Brain microvascular endothelial cell (primary cell): ENCODE results near the gene EEF1G.
A peak's percentile ranks its signal among the peaks of the same experiment; 100 is the strongest.
"Not testable (repeated sequence)": the region's sequence is repeated elsewhere in the genome, so short reads cannot be mapped to it uniquely, and the experiment has no call there.

Source experiments
- DNase-seq: peaks from one replicate; pipeline ENCODE4 v3.0.0-alpha.2; 2020
- H3K27ac ChIP-seq: fragments of 250-450 bp; sonication (Bioruptor Pico); 2 replicates; pipeline ENCODE4 v1.5.1; 2020; ENCODE audit warnings: mild to moderate bottlenecking, moderate library complexity
- H3K27me3 ChIP-seq: fragments of 250-450 bp; sonication (Bioruptor Pico); replicated peaks from 2 replicates; pipeline ENCODE4 v1.5.1; 2020; ENCODE audit warnings: mild to moderate bottlenecking
- H3K36me3 ChIP-seq: fragments of 250-450 bp; sonication (Bioruptor Pico); replicated peaks from 2 replicates; pipeline ENCODE4 v1.5.1; 2020; ENCODE audit warnings: mild to moderate bottlenecking
- H3K4me3 ChIP-seq: 2 replicates; pipeline ENCODE4 v1.5.1; 2011; ENCODE audit warnings: low read depth, mild to moderate bottlenecking, control low read depth, low read length, moderate library complexity
- in situ Hi-C: cut with HindIII; loops from 2 replicates; pipeline ENCODE4 v1.10.0; 2017; ENCODE audit warnings: low sequenced_read_pairs, low pct_ligation_motif_present
- TF ChIP-seq, protein P1 (sequence below): IDR thresholded peaks from 2 replicates; pipeline ENCODE4 v1.5.1; 2011; ENCODE audit warnings: low read depth, mild to moderate bottlenecking, moderate library complexity, low read length, control low read depth, inconsistent platforms; ENCODE audit errors: missing control alignments

The EEF1G gene

DNA sequence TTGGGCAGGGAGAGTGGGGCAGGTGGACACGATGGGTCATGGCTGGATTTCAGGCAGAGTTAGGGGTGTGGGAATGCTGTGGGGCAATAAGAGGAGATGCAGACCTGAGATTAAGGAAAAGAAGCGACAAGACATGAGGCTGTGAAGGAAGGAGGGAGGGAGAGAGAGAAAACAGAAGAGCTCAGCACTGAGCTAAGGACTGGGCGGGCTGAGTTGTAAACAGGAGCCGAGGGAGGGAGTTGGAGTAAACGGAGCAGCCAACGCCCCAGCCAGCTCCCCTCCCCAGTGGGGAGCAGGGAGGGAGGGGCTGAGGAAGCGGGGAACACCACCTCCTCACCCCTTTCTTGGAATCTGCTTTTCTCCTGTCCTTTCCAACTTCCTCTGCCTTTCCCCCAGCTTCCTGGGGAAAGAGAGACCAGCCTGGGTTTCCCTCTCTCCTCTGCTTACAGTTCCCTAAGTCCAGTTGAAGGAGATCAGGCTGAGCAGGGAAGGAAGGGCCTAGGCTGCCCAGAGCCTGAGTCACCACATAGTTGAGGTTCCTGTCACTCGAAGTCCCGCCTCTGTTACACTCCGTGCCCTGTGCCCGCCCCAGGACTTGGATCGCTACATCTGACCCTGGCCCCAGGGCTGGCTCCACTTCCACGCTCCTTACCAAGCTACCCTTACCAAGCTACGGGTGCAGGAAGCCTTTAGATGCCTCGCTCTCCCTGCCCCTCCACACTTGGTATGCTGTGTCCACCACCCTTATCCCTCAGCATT is 20.4 kb downstream of the EEF1G start:
- Histone ChIP-seq H3K36me3 (peaks cover 12% of the 10 kb centered on the region), H3K27me3 (no peaks in the 10 kb centered on the region), H3K27ac (peak overlapping the region; percentile 86), H3K4me3 (peak overlapping the region; percentile 40)
- in situ Hi-C loops = loop anchor here (25.0 kb wide), 1 partner anchor 166 kb away; no protein-coding TSS in a partner anchor
- DNase-seq = peak; percentile 94
- TF ChIP-seq, protein P1, sequence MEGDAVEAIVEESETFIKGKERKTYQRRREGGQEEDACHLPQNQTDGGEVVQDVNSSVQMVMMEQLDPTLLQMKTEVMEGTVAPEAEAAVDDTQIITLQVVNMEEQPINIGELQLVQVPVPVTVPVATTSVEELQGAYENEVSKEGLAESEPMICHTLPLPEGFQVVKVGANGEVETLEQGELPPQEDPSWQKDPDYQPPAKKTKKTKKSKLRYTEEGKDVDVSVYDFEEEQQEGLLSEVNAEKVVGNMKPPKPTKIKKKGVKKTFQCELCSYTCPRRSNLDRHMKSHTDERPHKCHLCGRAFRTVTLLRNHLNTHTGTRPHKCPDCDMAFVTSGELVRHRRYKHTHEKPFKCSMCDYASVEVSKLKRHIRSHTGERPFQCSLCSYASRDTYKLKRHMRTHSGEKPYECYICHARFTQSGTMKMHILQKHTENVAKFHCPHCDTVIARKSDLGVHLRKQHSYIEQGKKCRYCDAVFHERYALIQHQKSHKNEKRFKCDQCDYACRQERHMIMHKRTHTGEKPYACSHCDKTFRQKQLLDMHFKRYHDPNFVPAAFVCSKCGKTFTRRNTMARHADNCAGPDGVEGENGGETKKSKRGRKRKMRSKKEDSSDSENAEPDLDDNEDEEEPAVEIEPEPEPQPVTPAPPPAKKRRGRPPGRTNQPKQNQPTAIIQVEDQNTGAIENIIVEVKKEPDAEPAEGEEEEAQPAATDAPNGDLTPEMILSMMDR = no peak

DNA sequence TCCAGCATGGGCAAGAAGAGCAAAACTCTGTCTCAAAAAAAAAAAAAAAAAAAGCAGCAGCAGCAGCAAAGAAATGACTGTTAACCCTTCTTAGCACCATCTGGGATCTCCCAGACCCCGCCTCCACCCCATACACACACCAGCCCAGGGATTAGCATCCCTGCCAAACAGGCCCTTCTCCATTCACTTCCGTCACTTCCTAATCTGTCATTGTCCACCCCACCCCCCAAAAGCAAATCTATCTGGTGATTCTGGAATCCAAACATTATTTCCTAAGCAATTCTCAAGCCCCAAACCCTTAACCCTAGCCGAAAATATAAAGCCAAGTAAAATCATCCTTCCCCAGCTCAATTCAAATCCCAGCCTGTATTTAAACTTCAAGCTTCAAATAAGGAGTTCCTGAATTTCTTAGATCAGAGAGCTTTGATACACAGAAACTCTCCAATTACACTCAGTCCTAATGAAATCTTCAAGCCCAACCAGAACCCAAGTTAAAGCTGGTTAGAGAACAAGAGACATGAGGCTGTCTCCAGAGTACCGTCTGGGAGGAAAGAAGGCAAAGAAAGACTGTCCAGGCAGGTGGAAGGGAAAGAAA is 21.1 kb downstream of the EEF1G start:
- H3K36me3 ChIP-seq = peaks cover 8% of the 10 kb centered on the region
- TF ChIP-seq, protein P1 = no peak
- in situ Hi-C loops = loop anchor here (25.0 kb wide), 1 partner anchor 165 kb away; no protein-coding TSS in a partner anchor

DNA sequence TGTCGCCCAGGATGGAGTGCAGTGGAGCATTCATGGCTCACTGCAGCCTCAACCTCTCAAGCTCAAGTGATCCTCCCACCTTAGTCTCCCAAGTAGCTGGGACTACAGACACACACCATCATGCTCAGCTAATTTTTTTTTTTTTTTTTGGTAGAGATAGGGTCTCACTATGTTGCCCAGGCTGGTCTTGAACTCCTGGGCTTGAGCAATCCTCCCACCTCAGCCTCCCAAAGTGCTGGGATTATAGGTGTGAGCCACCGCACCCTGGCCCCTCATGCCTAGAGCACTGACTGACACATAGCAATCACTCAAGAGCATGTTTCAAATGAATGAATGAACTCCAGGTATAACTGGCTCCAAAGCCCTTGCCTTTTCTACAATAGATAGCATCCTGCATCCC is 23.2 kb downstream of the EEF1G start:
- in situ Hi-C loops = loop anchor here (25.0 kb wide), 1 partner anchor 163 kb away; no protein-coding TSS in a partner anchor
- H3K4me3 ChIP-seq, H3K36me3 ChIP-seq, H3K27me3 ChIP-seq, H3K27ac ChIP-seq, DNase-seq: not testable (repeated sequence)

More for the DNA sequence above, 21.1 kb downstream of the EEF1G start:
- DNase-seq = no peak
- no peaks in the 10 kb centered on the region for H3K27me3 ChIP-seq
- H3K27ac ChIP-seq = peak overlapping the region; percentile 86
- H3K4me3 ChIP-seq = peak overlapping the region; percentile 40

DNA sequence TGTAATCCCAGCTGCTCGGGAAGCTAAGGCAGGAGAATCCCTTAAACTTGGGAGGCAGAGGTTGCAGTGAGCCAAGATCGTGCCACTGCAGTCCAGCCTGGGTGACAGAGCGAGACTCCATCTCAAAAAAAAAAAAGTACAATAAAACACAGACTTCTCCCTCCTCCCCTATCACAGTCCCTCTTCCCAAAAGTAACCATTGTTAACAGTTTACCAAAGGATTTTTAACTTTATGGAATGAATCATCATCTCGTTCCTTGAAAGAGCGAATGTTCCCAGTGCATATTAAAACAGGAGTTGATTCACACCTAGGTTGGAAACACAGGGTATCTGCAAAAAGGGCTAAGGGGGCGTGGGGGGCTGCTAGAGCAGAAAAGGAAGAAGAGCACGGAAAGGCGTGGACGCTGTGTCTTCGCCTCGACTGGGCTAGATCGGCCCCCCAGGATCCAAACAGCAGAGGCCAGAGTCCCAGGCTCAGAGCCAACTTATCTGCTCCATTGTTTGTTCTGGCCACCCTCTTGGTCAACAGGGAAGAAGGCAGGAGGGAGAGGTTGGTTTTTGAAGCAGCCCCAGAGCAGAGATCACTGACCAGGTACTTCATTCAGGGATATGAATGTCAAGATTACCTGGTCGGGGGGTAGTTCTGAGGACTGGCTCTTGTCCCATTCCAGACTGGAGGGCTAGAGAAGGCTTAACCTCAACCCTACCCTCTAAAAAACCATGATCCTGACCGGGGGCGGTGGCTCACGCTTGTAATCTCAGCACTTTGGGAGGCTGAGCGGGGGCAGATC is 25.0 kb downstream of the EEF1G start:
- in situ Hi-C loops = no loop called here

DNA sequence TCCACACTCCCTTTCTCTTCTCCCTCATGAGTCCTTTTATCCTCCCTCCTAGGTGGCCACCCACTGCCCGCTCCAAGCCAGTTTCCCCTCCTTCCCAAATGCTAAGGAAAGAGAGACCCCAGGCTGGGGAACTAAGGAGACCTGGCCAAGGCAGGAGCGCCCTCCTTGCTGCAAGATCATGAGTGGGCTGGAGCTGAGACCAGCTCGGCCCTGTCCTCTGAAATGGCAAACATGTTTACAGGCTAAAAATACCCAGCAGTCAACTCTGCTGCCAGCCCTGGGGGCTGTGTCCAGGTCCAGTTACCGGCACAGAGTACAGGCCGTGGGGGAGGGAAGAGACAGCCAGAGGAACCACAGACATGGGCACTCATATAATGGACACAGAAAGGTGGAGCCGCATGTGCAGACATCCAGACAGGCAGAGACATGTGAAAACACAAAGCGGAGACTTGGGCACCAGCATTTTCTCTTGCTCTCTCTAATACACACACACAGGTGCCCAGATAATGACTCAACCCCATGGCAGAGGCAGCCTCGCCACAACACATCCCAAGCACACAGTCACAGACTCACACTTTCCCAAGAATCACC is 25.9 kb downstream of the EEF1G start:
- peak overlapping the region; percentile 90 for H3K4me3 ChIP-seq
- no peaks in the 10 kb centered on the region for H3K27me3 ChIP-seq
- H3K36me3 ChIP-seq = no peaks in the 10 kb centered on the region
- no peak overlapping the region for H3K27ac ChIP-seq
- TF ChIP-seq, protein P1 = no peak
- in situ Hi-C loops = no loop called here
- no peak for DNase-seq

More for the DNA sequence above, 25.0 kb downstream of the EEF1G start:
- Histone ChIP-seq H3K27me3 (no peaks in the 10 kb centered on the region), H3K4me3 (no peak overlapping the region), H3K36me3 (no peaks in the 10 kb centered on the region), H3K27ac (no peak overlapping the region)
- TF ChIP-seq, protein P1 = no peak
- DNase-seq = no peak
